K562 (cell line): ENCODE results near the gene PHETA2. TPM values are rescaled to one million over a fixed set of nuclear protein-coding genes. Genes with fewer than 3 reads are reported as not detected.
A peak's percentile ranks its signal among the peaks of the same experiment; 100 is the strongest.

Source experiments
- ATAC-seq: fragments of 200-7000 bp; cut with Tn5 transposase; 3 replicates; pipeline ENCODE4 v1.9.1; 2020; ENCODE audit warnings: moderate library complexity
- BruUV-seq: library from RNA; stranded (reverse); fragments of 400-500 nt; replicated peaks from 2 replicates; lab custom pipeline; 2021; lab: Mats Ljungman, UMichigan
- CTCF ChIA-PET: fragments of 300-600 bp; formaldehyde crosslinking; extraction: SDS; loops from one replicate; lab custom pipeline; 2021; ENCODE audit warnings: low intra/inter-chr PET ratio; lab: Yijun Ruan, JAX
- POLR2A ChIA-PET: fragments of 300-600, 350-650 bp; sonication (Branson Sonifier 250); formaldehyde crosslinking; extraction: SDS; loops from one replicate; lab custom pipeline; 2021; ENCODE audit warnings: antibody characterized with exemption, inconsistent platforms; lab: Yijun Ruan, JAX
- DNase-seq, 4 experiments: peaks; one replicate each; pipeline versions ENCODE4 v3.0.0 to v3.0.0-alpha.2; 2011 to 2018; ENCODE audit warnings: low spot score in 3 of 4, mixed read lengths in 3 of 4; ENCODE audit errors: extremely low read depth in 1 of 4
- FAIRE-seq: peaks from 2 replicates; lab custom pipeline; 2011; peaks lifted over from hg19 to GRCh38; lab: Jason Lieb, UNC
- H2AFZ ChIP-seq: 2 replicates; pipeline ENCODE4 v1.6.0; 2011; ENCODE audit warnings: low read depth, low read length, control low read depth, inconsistent platforms
- H3K27ac ChIP-seq: fragments of 200-600 bp; 3 replicates; pipeline ENCODE4 v1.8.0; 2011; ENCODE audit warnings: low read depth, mild to moderate bottlenecking, control low read depth, inconsistent platforms, low read length, moderate library complexity, mixed read lengths; ENCODE audit errors: extremely low read depth
- H3K27me3 ChIP-seq, 2 experiments: fragments of 300-600 bp in 1 of 2; 2 replicates in 1 of 2; 3 replicates in 1 of 2; pipeline versions ENCODE4 v1.6.0 to v1.8.0; 2011; ENCODE audit warnings: inconsistent platforms in 2 of 2, low read length in 2 of 2, mild to moderate bottlenecking in 1 of 2, mixed read lengths in 1 of 2, moderate library complexity in 1 of 2; ENCODE audit not compliant: control insufficient read depth in 2 of 2, insufficient read depth in 2 of 2
- H3K36me3 ChIP-seq: fragments of 300-600 bp; 3 replicates; pipeline ENCODE4 v1.8.0; 2011; ENCODE audit warnings: mild to moderate bottlenecking, low read length, inconsistent platforms; ENCODE audit not compliant: control insufficient read depth, insufficient read depth
- H3K4me1 ChIP-seq, 2 experiments: fragments of 200-600 bp in 1 of 2; replicated peaks in 1 of 2; 2 replicates in 1 of 2; 3 replicates in 1 of 2; pipeline versions ENCODE4 v1.5.1 to v1.8.0; 2011; ENCODE audit warnings: inconsistent platforms in 2 of 2, low read length in 2 of 2, mild to moderate bottlenecking in 1 of 2, mixed read lengths in 1 of 2, moderate library complexity in 1 of 2; ENCODE audit not compliant: control insufficient read depth in 2 of 2, insufficient read depth in 2 of 2
- H3K4me2 ChIP-seq: 2 replicates; pipeline ENCODE4 v1.6.1; 2011; ENCODE audit warnings: low read length, control low read depth, inconsistent platforms, mixed read lengths; ENCODE audit not compliant: insufficient read depth
- H3K4me3 ChIP-seq: fragments of 200-600 bp; sonication (generic), shearing (Covaris generic); 2 replicates; pipeline ENCODE4 v1.5.1; 2016; ENCODE audit warnings: control low read depth, inconsistent platforms
- H3K79me2 ChIP-seq: fragments of 200-600 bp; 3 replicates; pipeline ENCODE4 v1.8.0; 2011; ENCODE audit warnings: low read length, inconsistent platforms; ENCODE audit not compliant: control insufficient read depth, insufficient read depth
- H3K9ac ChIP-seq, 2 experiments: 2 replicates each; pipeline versions ENCODE4 v1.6.0 to v1.6.1; 2011; ENCODE audit warnings: low read depth in 2 of 2, low read length in 2 of 2, control low read depth in 1 of 2, inconsistent platforms in 1 of 2, mild to moderate bottlenecking in 1 of 2, mixed read lengths in 1 of 2; ENCODE audit not compliant: insufficient read depth in 1 of 2
- H3K9me1 ChIP-seq: one replicate; pipeline ENCODE4 v1.6.0; 2011; ENCODE audit warnings: inconsistent platforms, mild to moderate bottlenecking, low read length, moderate library complexity; ENCODE audit not compliant: control insufficient read depth, insufficient read depth
- H3K9me3 ChIP-seq: replicated peaks from 2 replicates; pipeline ENCODE4 v1.5.1; 2011; ENCODE audit warnings: low read depth, low read length, inconsistent platforms; ENCODE audit not compliant: control insufficient read depth, insufficient read depth
- H4K20me1 ChIP-seq: replicated peaks from 2 replicates; pipeline ENCODE4 v1.6.1; 2011; ENCODE audit warnings: low read length, inconsistent platforms, mixed read lengths; ENCODE audit not compliant: control insufficient read depth, insufficient read depth
- DMBX1 ChIP-seq: fragments of 250-450 bp; sonication (Bioruptor Pico); IDR thresholded peaks from 2 replicates; pipeline ENCODE4 v1.8.0; 2022; ENCODE audit warnings: inconsistent platforms, mild to moderate bottlenecking, moderate library complexity, borderline replicate concordance
- HEY1 ChIP-seq: fragments of 250-450 bp; sonication (Bioruptor Pico); IDR thresholded peaks from 2 replicates; pipeline ENCODE4 v1.5.0; 2020; ENCODE audit warnings: mild to moderate bottlenecking, moderate library complexity, borderline replicate concordance
- JUND ChIP-seq, 2 experiments: IDR thresholded peaks; 2 replicates in 1 of 2; 3 replicates in 1 of 2; pipeline ENCODE4 v1.6.1; 2011; ENCODE audit warnings: borderline replicate concordance in 2 of 2, low read depth in 2 of 2, low read length in 2 of 2, improper control_type of control experiment in 1 of 2, missing biosample characterization in 1 of 2, missing genetic modification characterization in 1 of 2, missing genetic modification reagents in 1 of 2
- MAFG ChIP-seq: fragments of 450-650 bp; conservative IDR thresholded peaks from 2 replicates; pipeline ENCODE4 v1.6.1; 2016; ENCODE audit warnings: missing genetic modification characterization, missing compliant biosample characterization
- POLR2AphosphoS2 ChIP-seq: IDR thresholded peaks from 2 replicates; pipeline ENCODE4 v1.6.1; 2012; ENCODE audit warnings: low read length, improper control_type of control experiment
- PREB ChIP-seq: sonication (generic); formaldehyde crosslinking; IDR thresholded peaks from 2 replicates; pipeline ENCODE4 v1.8.1; 2023; ENCODE audit warnings: mild to moderate bottlenecking, missing genetic modification reagents
- SFPQ ChIP-seq: fragments of 200-400 bp; formaldehyde crosslinking; IDR thresholded peaks from 2 replicates; pipeline ENCODE4 v1.6.1; 2017; ENCODE audit warnings: mild to moderate bottlenecking, low read depth, low read length, moderate library complexity
- SUPT5H ChIP-seq: fragments of 450-650 bp; IDR thresholded peaks from 2 replicates; pipeline ENCODE4 v1.6.1; 2016
- ZNF263 ChIP-seq: sonication (generic); formaldehyde crosslinking; IDR thresholded peaks from 2 replicates; pipeline ENCODE4 v1.8.0; 2022; ENCODE audit warnings: mild to moderate bottlenecking, missing genetic modification reagents, borderline replicate concordance
- ZNF583 ChIP-seq: fragments of 250-450 bp; sonication (Bioruptor Pico); IDR thresholded peaks from 2 replicates; pipeline ENCODE4 v1.4.0; 2020
- ZSCAN32 ChIP-seq: fragments of 450-650 bp; formaldehyde crosslinking; IDR thresholded peaks from 2 replicates; pipeline ENCODE4 v1.4.0; 2020; ENCODE audit warnings: mild to moderate bottlenecking, moderate library complexity
- WGBS: fragments of 100-300 bp; shearing (Covaris generic); methylation state at CpG from one replicate; pipeline ENCODE4 v1.1.6; 2016; ENCODE audit warnings: low coverage, mixed read lengths; ENCODE audit not compliant: insufficient coverage; ENCODE audit errors: missing lambda C conversion rate; 5-methylcytosine and 5-hydroxymethylcytosine counted together
- in situ Hi-C: fragments of 300-500 bp; cut with MboI; formaldehyde crosslinking; loops from 4 replicates; pipeline ENCODE4 v1.15.0; 2018; ENCODE audit warnings: inconsistent platforms, mixed read lengths
- intact Hi-C: fragments of 100-400 bp; cut with micrococcal nuclease; formaldehyde crosslinking; loops from 2 replicates; pipeline ENCODE4 v1.14.2; 2022
- polyA plus RNA-seq, 8 experiments: library from polyadenylated mRNA; depleted of rRNA in 4 of 8; stranded (reverse) in 5 of 8; unstranded in 3 of 8; fragments of >200 nt; fragmentation: Nextera tagmentation in 2 of 8; fragmentation: Illumina TruSeq in 1 of 8; extraction: Ambion mirVana in 2 of 8; extraction: Trizol in 1 of 8; gene quantifications; 2 replicates each; pipeline versions ENCODE4 v1.2.1 to v1.2.3, GENCODE V29; 2011 to 2014; ENCODE audit warnings: inconsistent platforms in 1 of 8, missing spikeins in 1 of 8
- total RNA-seq, 7 experiments: library from RNA; depleted of rRNA in 6 of 7; stranded (reverse); fragments of >200 nt in 6 of 7; fragmentation: Illumina TruSeq in 2 of 7; extraction: Trizol in 2 of 7; gene quantifications; 2 replicates each; pipeline versions ENCODE4 v1.2.1 to v1.2.3, GENCODE V29; 2011 to 2021; ENCODE audit warnings: low replicate concordance in 1 of 7

PHETA2 gene
- total and polyA plus RNA-seq, 9 of the 15 experiments (the other 6 are each of a cell fraction or from before 2014, with no cell fraction given): 0.07 to 0.22 (median 0.08) TPM; not detected in 5

DNA sequence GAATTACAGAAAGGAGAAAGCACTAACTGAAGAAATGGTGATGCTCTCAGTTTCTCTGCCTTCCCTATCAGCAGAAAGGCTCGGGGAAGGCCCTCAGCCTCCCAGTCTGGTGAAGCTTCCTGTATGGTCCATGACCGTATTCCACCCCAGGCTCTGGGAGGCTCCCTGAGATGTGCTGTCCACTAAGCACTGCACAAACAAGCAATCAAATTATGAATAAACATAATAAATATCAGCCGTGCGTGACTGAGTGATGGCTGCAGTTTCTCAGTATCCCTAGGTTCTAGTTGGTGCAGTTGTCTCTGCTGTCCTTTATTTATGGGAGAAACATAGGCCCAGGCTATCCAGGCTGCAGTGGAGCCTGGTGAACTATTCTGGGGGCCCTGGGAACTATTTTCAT lies 9.1 kb downstream of the PHETA2 start:
- ChIA-PET POLR2A (no interaction called here), CTCF (no interaction called here)
- 96% methylated on average over 4 of the region's 4 CpGs for WGBS
- peaks cover 30% of the 10 kb centered on the region for H3K79me2 ChIP-seq
- peaks cover 10% of the 10 kb centered on the region in 2 experiments for H3K4me1 ChIP-seq
- no peaks in the 10 kb centered on the region for H4K20me1 ChIP-seq
- no peaks in the 10 kb centered on the region for H3K9me1 ChIP-seq
- no peaks in the 10 kb centered on the region for H3K27me3 ChIP-seq
- no TSS peak for BruUV-seq
- DNase-seq: no peak
- no peak overlapping the region for H3K4me3 ChIP-seq
- no peak overlapping the region for H3K4me2 ChIP-seq
- FAIRE-seq: no peak
- H2AFZ ChIP-seq: no peak overlapping the region
- ATAC-seq: no peak
- no peak for TF ChIP-seq MAFG (tag)
- no peak for TF ChIP-seq JUND (IDR thresholded peaks at IDR 0.05; ENCODE audit: borderline replicate concordance, low read depth, low read length)
- no peak for TF ChIP-seq JUND (tag; IDR thresholded peaks at IDR 0.05; ENCODE audit: borderline replicate concordance, low read depth, low read length)
- TF ChIP-seq PREB (CRISPR knock-in tag): no peak
- TF ChIP-seq ZNF583: no peak
- intact Hi-C loops: no loop called here
- in situ Hi-C loops: no loop called here
- no peak overlapping the region for H3K27ac ChIP-seq
- H3K9me3 ChIP-seq: no peaks in the 10 kb centered on the region
- no peak overlapping the region for H3K9ac ChIP-seq
- H3K36me3 ChIP-seq: peaks cover 52% of the 10 kb centered on the region

DNA sequence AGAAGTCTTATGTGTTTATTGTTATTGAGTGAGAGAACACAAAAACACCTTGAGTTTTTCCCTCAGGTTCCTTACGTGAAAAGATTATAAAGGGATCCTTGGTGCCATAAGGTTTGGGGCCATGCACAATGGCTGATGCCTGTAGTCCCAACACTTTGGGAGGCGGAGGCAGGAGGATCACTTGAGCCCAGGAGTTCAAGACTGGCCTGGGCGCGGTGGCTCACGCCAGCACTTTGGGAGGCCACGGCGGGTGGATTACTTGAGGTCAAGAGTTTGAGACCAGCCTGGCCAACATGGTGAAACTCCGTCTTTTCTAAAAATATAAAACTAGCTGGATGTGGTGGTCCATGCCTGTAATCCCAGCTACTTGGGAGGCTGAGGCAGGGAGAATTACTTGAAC lies 10.8 kb downstream of the PHETA2 start:
- BruUV-seq: no TSS peak
- CTCF ChIA-PET: no interaction called here
- DNase-seq: no peak

More for the DNA sequence above, 10.8 kb downstream of the PHETA2 start:
- Histone ChIP-seq H3K4me3 (no peak overlapping the region), H3K79me2 (peaks cover 46% of the 10 kb centered on the region), H3K9me3 (peaks cover 8% of the 10 kb centered on the region; the same call in 1 of the 2 replicates), H3K36me3 (peaks cover 62% of the 10 kb centered on the region), H4K20me1 (no peaks in the 10 kb centered on the region), H3K27me3 (no peaks in the 10 kb centered on the region), H3K4me1 (peaks cover 0 to 2% of the 10 kb centered on the region in 2 experiments; a peak in 2 of 5 replicates), H3K9ac (no peak overlapping the region), H2AFZ (no peak overlapping the region), H3K9me1 (no peaks in the 10 kb centered on the region), H3K27ac (no peak overlapping the region), H3K4me2 (no peak overlapping the region)
- ATAC-seq (no peak), FAIRE-seq (no peak)
- in situ Hi-C loops: no loop called here
- intact Hi-C loops: no loop called here
- WGBS: 94% methylated on average over 7 of the region's 8 CpGs
- TF ChIP-seq ZNF263 (CRISPR knock-in tag) (no peak), HEY1 (no peak), SUPT5H (0 out of 2 replicates have a peak, but pooled peaks have one; percentile 13), ZSCAN32 (CRISPR knock-in tag) (no peak), POLR2AphosphoS2 (0 out of 2 replicates have a peak, but pooled peaks have one; percentile 2), SFPQ (no peak), DMBX1 (CRISPR knock-in tag) (no peak)
- POLR2A ChIA-PET: interaction anchor here (0.6 kb wide), 1 partner anchor 14 kb away, joined by 3 read pairs; the partner anchor contains the start of gene NAGA
